ENCODE measurements around the gene FAM81B.
"Not testable (repeated sequence)": the region's sequence is repeated elsewhere in the genome, so short reads cannot be mapped to it uniquely, and the experiment has no call there.

FAM81B gene

GRCh38 chr5:95390812-95391492, at the start of gene FAM81B:
TSS of gene FAM81B (plus strand) at chr5:95391366. CDS start at chr5:95391390, 24 bp downstream.
- no peak for DNase-seq

- DNase-seq: not testable (repeated sequence)
Measured at GRCh38 chr5:95341444-95341843, 49.7 kb upstream of the FAM81B start.

DNA sequence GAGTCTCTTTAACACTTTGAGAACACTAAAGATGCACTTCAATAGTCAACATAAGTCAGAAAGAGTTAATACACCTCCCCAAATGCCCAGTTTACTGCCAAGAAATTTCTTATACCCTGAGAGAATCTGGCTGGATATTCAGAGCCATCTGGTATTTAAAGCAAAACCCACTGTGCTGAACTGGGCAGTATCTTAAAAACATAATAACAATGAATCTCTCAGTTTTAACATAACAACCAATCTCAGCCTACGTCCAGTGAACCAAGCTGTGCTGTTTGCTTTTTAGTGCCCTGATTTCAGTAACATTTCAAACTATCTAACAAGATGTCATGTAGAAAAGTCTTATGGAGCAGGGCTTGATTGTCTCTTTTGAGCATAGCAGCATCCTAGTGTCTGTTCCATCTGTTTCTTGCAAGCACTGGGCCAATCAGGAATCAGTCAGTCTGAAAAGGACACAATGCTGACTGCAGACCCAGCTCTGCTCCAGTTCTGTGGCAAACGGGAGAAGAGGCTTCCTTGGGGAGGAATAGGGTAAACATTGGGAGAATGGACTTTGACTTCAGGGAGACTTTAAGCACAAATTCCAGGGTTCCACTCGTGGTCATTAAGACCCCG, 43.6 kb upstream of the FAM81B start:
- no peak for DNase-seq

DNA sequence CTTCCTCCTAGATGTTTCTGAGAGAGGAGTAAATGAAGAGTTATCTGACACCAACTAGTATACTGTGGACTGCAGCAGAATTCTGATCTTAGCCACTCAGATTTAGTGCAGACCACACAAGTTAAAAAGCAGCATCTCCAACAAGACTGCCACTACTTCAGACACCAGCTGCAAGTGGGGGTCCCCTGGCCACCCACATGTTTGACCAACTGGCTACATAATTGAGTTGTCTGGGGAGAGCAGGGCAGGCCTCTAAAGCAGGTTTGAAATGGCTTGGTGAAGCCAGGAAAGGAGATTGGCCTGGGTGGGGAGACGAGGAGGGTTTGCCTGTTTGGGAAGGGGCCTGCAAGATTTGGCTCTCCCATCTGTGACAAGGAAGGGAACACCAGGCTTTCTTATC, 40.5 kb upstream of the FAM81B start:
- DNase-seq: no peak

DNA sequence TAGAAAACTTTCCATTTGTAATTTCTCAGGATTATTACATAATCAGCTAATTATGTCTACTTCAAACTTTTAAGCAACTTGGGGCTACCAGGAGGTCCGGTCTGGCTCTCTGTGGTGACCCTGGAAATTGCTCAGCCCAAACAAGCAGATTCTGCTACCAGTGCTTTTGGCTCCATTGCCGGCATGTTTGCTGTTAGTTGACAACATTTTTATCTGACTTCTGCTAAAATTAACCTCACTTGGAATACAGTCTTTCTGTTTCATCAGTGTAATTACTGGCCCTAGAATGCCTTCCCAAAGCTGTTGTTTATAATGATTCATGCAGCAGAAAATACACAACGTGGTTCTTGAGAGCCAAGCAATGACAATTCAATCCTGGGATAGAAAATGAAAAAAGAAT, 38.5 kb upstream of the FAM81B start:
- DNase-seq: no peak

DNA sequence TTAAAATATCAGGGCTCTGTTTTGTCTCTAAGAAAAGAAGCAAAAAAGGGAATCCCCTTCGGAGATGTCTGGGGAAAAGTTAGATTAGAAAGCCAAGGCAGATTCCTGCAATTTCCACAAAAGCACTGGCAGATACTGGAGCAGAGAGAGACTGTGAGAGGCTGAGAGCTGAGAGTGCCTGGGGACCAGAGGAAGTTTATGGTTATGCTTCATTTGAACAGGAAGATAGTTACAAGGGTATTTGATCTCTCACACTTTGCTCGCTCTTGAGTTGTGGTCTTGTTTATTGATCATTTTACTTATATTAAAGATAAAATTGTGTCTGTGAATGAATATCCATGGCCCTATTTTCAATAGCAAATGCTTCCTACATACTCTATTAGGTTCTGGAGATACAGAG, 32.8 kb upstream of the FAM81B start:
- DNase-seq: no peak

DNA sequence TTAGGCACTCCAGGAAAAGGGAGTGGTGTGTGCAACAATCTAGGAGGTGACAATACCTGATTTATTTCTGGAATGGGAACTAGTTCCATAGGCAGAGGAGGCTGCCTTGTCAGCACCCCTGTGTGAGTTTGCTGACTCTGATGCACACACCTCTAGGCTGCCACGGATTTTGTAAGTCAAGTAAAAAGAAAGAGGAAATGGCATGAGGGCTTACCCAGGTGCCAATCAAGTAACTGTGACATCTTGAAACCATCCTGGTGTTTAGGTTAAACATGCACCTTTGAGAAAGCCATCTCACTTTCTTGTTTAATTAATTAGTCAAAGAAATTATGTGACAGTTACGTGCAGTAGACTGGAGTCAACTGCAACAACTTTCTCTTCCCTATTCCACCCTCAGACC, 32.3 kb upstream of the FAM81B start:
- DNase-seq: no peak

DNA sequence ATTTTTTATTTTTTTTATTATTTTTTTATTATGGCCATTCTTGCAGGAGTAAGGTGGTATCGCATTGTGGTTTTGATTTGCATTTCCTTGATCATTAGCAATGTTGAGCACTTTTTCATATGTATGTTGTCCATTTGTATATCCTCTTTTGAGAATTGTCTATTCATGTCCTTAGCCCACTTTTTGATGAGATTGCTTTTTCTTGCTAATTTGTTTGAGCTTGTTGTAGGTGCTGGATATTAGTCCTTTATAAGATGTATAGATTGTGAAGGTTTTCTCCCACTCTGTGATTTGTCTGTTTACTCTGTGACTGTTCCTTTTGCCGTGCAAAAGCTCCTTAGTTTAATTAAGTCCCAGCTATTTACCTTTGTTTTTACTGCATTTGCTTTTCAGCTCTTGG, 30.5 kb upstream of the FAM81B start:
- not testable (repeated sequence) for DNase-seq

- DNase-seq: no peak
Measured at GRCh38 chr5:95365302-95366095, 25.7 kb upstream of the FAM81B start.

GRCh38 chr5:95369782-95370181, 21.4 kb upstream of the FAM81B start:
- no peak for DNase-seq

DNA sequence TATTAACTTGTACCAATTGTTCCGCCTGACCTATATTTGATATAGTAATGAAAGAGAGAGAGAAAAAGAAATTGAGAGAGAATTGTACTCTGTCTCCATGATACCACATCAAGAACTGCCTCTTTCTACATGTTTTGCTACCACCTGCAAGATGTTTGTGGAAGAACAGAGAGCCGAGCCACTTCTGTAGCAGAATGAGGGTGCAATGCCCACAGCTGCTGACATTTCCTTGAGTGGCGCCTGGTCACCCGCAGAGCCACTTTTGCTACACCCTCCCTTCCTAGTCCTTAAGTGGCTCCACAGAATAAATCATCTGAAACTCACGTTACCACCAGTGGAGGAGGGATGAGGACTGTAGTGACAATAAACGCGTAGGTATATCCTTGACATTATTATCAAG, 17.1 kb upstream of the FAM81B start:
- DNase-seq: no peak

- no peak for DNase-seq
Measured at GRCh38 chr5:95375591-95375990, 15.6 kb upstream of the FAM81B start.

GRCh38 chr5:95379133-95379532, 12.0 kb upstream of the FAM81B start:
- DNase-seq: no peak

GRCh38 chr5:95380103-95380628, 11.0 kb upstream of the FAM81B start:
- DNase-seq: no peak

DNA sequence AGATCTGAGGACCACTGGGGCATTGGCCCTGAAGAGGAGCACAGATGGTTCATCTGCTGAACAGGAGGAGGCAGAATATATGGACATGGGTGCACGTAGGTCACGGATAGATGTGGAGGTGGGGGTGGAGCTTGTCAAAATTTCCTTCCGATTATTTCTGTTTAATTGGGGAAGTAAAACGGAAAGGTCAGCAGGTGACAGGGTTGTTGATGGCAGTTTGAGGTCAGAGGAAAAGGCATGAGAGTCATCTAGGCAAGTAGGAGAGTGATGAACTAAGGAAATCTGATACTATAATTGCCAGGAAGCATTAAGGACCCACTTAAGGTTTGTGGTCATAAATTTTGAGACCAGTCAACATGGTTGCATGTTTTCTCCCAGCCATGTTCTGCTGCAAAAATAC, 8.4 kb upstream of the FAM81B start:
- no peak for DNase-seq

GRCh38 chr5:95384485-95385213, 6.5 kb upstream of the FAM81B start:
- DNase-seq: no peak

DNA sequence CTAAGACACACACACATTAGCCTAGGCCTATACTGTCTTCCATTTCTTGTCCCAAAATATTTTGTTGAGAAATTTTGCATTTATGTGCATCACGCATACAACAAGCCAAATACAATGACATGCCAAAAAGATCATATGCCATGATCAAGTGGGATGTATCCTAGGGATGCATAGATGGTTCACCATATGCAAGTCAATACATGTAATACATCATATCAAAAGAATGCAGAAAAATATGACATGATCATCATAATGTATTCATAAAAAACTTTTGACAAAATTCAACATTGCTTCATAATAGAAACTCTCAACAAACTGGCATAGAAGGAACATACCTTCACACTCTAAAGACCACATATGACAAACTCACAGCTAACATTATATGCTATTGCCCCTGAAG, 5.8 kb upstream of the FAM81B start:
- DNase-seq: no peak

- not testable (repeated sequence) for DNase-seq
Measured at GRCh38 chr5:95391965-95392364, 799 bp downstream of the FAM81B start.

DNA sequence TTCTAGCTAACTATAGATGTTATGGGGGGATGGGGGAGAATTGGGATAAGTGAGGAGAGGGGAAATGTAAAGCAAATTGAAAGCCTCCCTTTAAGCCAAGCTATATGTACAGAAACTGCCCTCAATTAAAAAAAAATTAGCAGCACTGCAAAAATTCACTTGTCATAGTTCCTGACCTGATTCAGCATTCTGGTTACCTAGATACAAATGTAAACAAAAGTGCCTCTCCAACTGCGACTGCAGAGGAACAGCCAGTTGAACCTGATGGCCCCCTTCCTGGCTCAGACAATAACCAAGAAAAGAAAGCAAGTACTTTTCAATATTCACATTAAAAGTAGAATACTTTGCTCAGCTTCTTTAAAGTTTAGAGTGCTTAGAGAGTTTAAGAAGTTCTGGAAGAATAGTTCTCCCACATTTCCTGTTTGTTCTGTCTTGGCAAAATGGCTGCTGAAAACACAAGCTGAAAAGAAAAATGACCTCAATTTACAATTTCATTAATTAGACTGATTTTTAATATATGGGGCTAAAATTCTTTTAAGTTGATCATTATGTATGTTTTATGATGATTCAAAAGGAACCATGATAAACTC, 1.5 kb downstream of the FAM81B start:
- no peak for DNase-seq

GRCh38 chr5:95393279-95393678, 2.1 kb downstream of the FAM81B start:
- no peak for DNase-seq

GRCh38 chr5:95398989-95399388, 7.8 kb downstream of the FAM81B start:
- DNase-seq: no peak

GRCh38 chr5:95401626-95402025, 10.5 kb downstream of the FAM81B start:
- no peak for DNase-seq

DNA sequence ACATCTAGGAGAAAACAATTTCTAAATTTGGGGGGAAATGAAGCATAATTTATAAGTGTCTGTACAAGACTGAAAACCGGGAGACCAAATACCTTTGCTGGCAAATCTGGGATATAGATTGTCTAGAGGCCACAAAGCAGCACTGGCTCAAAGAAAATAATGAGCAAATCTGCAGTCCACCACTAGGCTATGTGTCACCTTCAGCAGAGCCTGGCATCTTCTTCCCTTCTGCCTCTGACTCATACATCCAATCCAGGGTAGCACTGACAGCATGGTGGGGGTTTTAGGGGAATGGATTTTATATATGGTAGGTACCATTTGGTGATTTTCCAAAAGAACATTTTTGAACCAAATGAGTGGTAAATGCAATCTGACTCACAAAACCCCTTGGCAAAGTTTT, 12.8 kb downstream of the FAM81B start:
- no peak for DNase-seq

All from NCI-H1048 (cell line).